Skeletal muscle cell (primary cell): ENCODE results near the gene FKBP9.
"Not testable (repeated sequence)": the region's sequence is repeated elsewhere in the genome, so short reads cannot be mapped to it uniquely, and the experiment has no call there.

Experiments used
- DNase-seq: peaks from one replicate; pipeline ENCODE4 v3.0.0-alpha.2; 2010; ENCODE audit warnings: low read depth
- H3K4me3 ChIP-seq: 2 replicates; pipeline ENCODE4 v1.5.1; 2011; ENCODE audit warnings: low read depth, mild to moderate bottlenecking, control low read depth, low read length, moderate library complexity

FKBP9 gene

DNA sequence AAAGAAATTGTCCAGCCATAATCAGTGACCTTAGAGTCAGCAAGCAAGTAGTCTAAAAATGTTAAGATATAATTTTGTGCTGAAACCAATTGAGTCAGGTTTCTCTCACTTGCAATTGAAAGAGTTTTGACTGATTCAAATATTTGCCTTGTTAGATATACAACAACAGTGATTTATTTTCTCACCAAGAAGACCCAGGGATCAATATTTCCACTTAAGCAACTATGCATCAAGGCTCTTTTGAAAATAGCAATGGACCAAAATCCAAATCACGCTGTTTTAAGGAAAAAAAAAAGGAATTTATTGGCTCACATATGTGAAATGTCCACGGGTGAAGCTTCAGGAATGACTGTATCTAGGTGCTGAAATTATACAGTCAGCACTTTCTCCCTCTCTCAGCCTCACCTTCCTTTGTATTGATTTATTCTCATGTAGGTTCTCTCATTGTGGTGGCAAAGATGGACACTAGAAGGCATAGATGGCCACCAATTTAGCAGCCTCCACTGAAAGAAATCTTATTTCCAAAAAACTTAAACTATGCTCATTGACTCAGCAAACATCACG, 9.7 kb upstream of the FKBP9 start:
- no peak overlapping the region for H3K4me3 ChIP-seq
- DNase-seq: no peak

DNA sequence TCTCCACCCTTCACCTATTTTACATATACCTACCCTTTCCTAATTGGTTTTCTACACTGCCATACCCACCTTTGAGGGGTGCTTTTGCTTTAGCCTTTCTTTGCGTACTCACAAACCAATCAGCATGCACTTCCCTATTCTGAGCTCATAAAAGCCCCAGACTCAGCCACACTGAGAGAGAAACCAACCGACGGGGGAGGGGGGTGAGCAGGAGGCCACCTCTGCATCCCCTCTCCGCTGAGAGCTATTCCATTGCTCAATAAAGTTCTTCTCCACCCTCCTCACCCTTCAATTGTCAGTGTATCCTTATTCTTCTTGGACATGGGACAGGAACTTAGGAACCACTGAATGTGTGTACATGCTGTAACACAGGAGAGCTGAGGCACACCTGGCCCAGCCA, 9.0 kb upstream of the FKBP9 start:
- no peak overlapping the region for H3K4me3 ChIP-seq
- no peak for DNase-seq

- DNase-seq: no peak
- H3K4me3 ChIP-seq: no peak overlapping the region
Observed at GRCh38 chr7:32952876-32953275, 4.4 kb upstream of the FKBP9 start.

DNA sequence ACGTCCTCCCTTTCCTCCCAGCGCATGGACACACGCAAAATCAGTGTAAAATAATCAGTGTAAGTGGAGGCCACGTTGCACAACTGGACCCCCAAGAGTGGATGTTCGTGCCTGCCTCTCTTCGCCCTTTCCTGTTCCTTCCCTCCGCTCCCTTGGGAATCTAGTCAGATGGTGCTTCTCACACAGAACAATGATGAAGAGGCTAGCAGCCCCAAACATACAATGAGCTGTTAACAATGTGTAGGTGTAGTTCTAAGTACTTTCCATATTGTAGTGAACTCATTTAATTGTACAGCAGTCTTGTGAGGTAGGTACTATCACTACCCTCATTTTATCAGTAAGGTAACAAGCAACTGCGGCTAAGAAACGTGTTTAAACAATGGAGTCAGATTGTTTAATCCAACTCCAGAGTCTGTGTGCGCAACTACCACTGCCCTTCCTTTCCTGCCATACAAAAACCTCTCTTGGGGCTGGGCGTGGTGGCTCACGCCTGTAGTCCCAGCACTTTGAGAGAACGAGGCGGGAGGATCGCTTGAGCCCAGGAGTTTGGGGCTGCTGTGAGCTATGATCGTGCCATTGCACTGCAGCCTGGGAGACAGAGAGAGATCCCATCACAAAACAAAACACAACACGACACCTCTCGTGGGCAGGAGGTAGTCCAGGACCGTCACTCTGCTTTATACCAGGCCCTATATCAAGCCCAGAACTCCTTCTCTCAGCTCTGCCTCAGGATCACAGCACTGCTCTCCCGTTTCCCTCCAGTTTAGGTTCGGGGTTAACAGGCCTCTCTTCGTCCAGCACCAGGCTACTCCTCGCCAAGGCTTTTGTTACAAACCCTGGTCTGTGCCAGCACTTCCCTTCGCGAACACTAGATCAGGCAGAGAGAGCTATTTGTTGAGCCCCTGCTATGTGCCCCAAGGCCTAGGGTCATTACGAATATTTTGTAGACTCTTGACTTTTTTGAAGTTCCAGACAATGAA, 1.1 kb downstream of the FKBP9 start:
- peak; percentile 54 for DNase-seq
- peak overlapping the region; percentile 70 for H3K4me3 ChIP-seq

GRCh38 chr7:32963880-32964301, 6.7 kb downstream of the FKBP9 start:
- not testable (repeated sequence) for DNase-seq, H3K4me3 ChIP-seq

DNA sequence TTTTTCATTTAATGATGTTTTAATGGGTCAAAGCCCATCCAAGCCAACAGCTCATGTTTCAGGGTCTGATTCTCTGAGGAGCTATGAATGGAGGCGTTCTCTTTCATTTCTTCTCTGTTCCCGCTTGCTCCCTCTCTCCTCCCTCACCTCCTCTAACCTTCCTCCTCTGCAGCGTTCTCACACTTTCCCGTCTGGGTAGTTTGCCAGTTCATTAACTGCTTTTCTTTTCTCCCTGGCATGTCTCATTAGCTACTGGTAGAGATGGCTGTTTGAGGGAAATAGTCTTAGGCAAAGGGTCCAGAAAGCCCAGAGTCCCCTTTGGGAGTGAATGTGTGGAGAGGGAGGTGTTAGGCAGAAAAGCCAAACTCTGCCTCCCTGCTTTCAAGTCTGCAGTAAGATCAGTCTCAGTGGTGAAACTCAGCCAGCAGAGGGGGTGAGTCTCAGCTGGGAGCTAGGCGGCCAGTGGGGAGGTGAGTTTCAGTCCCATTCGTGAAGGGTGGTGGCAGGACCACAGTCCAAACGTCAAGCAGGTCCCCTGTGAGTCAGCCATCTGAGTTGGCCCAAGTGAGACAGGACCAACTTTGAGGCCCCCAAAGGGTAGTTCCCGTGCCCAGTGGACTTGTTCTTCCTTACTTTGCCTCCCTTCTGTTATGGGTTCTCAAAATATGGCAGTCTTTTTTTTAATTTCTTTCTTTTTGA, 7.4 kb downstream of the FKBP9 start:
- DNase-seq, H3K4me3 ChIP-seq: not testable (repeated sequence)

DNA sequence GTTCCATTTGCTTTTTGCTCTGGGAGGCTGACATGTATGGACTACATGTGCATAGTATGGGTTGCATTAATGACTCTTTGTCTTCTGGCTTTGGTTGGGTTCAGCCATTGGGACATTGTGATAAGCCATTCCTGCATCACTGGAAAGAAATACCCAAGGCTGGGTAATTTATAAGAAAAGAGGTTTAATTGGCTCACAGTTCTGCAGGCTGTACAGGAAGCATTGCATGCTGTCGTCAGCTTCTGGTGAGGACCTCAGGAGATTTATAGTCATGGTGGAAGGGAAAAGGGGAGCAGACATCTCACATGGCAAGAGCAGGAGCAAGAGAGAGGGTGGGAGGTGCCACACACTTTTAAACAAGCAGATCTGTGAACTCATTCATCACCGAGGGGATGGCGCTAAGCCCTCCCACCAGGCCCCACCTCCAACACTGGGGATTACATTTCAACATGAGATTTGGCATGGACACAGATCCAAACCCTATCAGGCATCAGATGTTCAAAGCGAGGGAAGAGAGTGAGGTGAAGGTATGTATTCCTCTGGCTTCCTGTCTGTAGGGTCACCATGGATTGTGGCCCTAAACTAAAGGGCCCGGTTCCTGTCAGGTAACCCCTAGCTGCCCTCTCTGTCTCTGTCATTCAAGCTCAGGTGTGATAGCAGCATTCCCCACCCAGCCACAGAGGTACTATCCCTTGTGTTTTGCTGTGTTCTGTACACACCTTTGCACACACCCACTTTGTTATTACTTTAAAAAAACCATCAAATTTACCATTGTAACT, 9.4 kb downstream of the FKBP9 start:
- DNase-seq, H3K4me3 ChIP-seq: not testable (repeated sequence)

GRCh38 chr7:32967268-32967582, 10.0 kb downstream of the FKBP9 start:
- not testable (repeated sequence) for DNase-seq, H3K4me3 ChIP-seq

DNA sequence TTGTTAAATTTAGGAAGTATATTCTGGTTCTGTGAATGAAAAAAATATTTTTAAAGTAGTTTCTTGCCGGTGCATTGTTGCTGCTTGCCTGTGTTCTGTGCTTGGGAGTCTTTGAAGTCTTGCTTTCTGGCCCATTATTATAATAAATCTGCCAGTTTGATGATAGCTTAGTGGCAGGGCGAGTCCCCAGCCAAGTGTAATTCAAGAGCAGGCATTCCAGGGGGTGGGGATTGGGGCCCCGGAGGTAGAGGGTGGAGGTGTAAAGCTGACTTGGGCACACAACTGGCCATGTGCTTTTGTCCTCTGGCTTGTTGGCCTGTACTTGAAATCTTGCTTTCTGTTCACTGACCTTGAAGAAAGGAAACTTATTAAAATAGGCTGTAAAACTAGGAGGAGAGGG, 14.7 kb downstream of the FKBP9 start:
- not testable (repeated sequence) for DNase-seq, H3K4me3 ChIP-seq

DNA sequence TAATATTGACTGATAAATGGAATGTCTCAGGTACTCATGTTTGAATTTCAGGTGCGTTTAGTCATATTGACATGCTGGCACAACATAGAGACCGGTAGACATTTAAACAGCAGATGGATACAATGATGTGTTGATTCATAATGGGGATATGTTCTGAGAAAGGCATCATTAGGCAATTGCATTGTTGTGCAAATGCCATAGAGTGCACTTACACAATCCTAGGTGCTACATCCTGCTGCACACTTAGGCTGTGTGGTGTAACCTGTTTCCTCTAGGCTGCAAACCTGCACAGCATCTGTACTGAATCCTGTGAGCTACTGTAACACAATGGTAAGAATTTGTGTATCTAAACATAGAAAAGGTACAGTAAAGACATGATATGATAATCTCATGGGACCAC, 19.9 kb downstream of the FKBP9 start:
- H3K4me3 ChIP-seq, DNase-seq: not testable (repeated sequence)

GRCh38 chr7:32979246-32979645, 22.0 kb downstream of the FKBP9 start:
- not testable (repeated sequence) for H3K4me3 ChIP-seq, DNase-seq

DNA sequence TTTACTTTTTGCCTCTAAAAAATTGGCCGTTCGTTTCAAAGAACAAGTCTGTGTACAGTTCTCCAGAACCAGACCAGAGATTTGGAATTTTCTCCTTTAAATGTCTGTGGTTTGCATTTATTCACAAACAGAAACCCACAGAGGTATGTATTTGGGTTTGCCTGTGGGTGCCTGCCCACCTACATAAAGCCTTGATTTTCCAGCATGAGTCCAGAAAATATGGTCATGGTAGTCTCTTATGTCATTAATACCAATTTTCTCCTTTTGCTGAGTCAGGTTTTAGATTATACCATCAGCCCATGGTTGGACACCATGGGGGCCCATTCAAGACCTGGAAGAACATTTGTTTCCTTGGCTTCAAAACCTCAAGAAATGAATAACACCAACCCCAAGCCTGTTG, 22.7 kb downstream of the FKBP9 start:
- H3K4me3 ChIP-seq, DNase-seq: not testable (repeated sequence)

GRCh38 chr7:32988148-32988547, 30.9 kb downstream of the FKBP9 start:
- not testable (repeated sequence) for DNase-seq, H3K4me3 ChIP-seq

GRCh38 chr7:32991068-32991585, 33.9 kb downstream of the FKBP9 start:
- peak; percentile 31 for DNase-seq
- not testable (repeated sequence) for H3K4me3 ChIP-seq

DNA sequence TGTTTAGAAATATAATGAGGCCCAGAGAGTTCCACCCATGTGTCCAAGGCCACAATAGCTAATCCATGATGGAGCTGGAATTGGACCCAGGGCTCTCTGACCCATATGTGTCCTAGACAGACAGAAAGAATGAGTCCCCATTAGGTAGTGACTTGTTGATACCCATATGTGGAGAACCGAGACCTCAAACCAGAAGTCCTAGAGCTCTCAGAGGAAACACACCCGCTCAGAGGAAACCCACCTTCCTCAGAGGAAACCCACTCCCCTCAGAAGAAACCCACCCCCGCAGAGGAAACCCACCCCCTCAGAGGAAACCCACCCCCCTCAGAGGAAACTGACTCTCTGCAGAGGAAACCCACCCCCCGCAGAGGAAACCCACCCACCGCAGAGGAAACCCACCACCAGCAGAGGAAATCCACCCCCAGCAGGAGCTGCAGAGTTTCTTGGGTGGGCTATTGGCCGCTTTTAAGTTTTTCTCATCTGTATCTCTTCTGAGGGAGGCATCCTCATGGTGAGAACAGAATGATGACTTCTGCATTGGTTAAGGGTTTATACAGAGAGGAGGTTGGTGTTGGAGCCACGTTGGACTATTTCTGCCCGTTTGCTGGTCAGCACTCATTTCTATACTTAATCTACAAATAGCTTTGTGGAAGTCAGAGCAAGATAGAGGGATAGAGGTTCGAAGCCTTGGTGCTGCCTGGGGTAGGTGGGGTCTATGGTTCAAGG, 34.9 kb downstream of the FKBP9 start:
- not testable (repeated sequence) for DNase-seq

GRCh38 chr7:32992750-32993149, 35.5 kb downstream of the FKBP9 start:
- not testable (repeated sequence) for DNase-seq, H3K4me3 ChIP-seq

More for the DNA sequence above, 34.9 kb downstream of the FKBP9 start:
- H3K4me3 ChIP-seq: not testable (repeated sequence)

DNA sequence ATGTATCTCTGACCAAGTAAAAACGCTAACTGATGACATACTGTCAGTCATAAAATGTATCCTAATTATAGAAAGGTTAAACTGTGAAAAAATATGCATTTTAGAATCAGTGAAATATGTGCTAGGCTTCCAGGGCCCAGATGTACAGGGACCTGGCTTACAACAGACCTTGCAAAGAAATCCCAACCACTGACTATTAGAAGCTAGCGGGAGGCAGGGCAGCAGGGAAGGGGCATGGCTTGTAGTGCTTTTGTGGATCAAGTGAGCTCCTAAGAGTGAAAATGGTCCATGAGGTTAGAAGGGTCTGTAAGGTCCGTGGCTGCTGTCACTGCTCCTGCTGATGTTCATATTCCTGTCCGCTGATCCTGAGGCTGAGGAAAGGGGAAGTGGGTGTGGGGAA, 40.7 kb downstream of the FKBP9 start:
- not testable (repeated sequence) for H3K4me3 ChIP-seq, DNase-seq

GRCh38 chr7:32998361-32999171, 41.3 kb downstream of the FKBP9 start:
- not testable (repeated sequence) for DNase-seq, H3K4me3 ChIP-seq
